IPS-NIHi7 (cell line): ENCODE data around the gene MED27.

Source experiments
- DNase-seq: peaks from one replicate; pipeline ENCODE4 v3.0.0; 2012; ENCODE audit warnings: mixed read lengths; ENCODE audit errors: extremely low spot score

Gene MED27, protein sequence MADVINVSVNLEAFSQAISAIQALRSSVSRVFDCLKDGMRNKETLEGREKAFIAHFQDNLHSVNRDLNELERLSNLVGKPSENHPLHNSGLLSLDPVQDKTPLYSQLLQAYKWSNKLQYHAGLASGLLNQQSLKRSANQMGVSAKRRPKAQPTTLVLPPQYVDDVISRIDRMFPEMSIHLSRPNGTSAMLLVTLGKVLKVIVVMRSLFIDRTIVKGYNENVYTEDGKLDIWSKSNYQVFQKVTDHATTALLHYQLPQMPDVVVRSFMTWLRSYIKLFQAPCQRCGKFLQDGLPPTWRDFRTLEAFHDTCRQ

DNA sequence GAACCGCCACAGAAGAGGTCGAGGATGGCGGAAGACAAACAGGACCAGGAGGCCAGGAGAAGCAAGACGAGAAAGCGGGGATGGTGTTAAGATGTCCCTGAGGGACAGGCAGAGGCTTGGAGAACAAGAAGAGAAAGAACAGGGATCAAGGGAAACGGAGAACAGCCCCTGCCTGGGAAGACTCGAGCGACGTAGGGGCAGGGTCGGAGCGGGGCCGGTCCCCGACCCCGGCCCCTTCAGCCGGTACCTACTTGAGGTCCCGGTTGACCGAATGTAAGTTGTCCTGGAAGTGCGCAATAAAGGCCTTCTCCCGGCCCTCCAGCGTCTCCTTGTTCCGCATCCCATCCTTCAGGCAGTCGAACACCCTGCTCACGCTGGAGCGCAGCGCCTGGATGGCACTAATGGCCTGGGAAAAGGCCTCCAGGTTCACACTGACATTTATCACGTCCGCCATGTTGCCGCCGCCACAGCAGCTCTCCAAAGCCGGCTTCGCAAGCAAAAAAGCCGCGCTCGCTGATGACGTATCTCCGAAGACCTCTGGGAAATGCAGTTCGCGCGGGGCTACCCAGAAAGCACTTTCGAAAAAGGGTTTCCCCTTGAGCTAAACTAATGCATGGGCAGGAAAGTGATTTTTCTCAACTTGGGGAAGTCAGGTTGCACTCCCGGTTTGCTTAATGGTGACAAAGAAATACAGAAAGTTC is at the start of gene MED27:
Gene MED27 (minus strand): TSS at position 477 of the 701 bp plus-strand sequence. CDS start 23 bp downstream, at position 454.
- DNase-seq = peak; percentile 96

DNA sequence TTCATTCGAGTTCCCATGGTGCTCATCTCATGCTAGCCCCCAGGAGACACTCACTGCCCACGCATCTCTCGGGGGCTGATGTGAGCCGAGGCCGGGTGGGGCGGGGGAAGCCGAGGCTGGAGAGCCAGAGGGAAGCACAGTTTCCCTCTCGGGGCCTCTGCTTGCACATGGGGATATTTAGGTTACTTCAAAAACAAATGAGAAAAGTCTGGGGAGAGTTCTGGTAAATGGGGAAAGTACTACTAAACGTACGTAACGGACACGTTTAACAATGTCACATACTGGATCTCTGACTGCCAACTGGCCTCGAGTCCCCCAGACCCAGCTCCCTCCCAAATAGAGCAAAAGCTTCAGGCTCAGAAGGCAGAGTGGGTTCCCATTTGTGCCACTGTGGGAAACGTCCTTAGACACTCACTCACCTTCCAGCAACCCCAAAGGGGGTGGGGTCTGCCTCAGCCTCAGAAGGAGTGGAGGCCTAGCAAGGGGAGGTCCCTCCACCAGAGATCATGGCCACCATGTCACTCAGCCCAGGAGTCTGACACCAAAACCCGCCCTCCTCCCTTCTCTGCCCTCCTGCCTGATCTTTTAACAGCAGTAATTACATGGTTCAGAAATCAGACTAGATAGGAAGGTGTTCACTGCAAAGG is 48.3 kb upstream of the MED27 start:
- no peak for DNase-seq

DNA sequence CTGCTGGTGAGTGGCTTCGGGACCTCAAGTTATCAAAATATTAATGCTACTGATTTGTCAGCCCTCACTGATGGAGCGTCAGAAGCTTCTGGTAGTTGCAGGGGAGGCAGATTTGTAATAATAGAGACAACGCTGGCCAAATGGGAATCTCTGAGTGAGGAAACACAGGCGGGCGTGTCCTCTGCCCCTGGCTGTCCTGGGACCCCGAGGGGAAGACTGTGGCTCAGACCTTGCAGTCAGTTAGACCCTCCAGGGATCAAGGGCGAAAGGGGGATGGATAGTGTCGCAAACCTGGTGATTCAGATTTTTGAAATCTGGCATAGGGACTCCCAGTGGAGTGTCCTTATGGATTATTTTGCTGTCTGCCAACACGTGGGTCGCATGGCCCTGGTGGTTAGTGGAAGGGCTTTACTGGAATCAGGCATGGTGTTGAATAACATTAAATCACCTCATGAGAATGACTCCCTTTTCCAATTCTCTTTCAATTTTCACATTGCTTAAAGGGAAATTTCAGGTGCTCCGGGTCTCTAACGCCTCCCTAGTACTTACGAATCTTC is 47.1 kb upstream of the MED27 start:
- DNase-seq = no peak

DNA sequence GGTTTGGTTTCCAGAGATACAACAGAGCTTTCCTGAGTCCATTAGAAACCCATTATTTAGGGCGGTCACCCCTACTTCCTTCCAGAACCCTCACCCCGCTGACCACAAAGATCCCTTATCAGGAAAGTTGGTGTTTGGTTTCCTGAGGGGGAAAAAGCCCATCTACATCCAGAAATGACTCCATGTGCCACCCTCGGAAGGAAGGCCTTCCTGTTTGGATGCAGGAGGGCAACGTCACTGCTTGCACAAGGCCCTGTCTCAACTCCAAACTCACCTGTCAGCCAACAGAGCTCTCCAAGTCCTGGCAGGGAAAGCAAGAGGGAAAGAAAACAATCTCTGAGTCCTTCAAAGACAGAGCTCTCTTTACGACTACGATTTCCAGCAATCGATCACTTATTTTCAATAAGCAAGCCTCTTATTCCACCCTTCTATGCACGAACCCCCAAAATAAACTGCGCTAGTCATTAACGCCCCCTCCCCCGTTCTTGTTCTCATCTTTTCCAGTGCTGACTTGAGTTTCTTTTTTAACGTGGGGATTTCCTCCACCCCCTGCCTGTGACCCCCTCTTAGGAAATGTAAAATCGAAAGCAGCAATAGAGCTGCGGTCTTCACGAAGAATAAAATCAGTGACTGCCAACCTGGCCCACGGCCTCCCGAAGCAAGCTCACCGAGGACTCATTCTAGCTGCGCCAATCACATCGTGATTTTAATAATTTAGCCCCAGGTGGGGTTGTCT is 46.4 kb upstream of the MED27 start:
- DNase-seq = no peak

DNA sequence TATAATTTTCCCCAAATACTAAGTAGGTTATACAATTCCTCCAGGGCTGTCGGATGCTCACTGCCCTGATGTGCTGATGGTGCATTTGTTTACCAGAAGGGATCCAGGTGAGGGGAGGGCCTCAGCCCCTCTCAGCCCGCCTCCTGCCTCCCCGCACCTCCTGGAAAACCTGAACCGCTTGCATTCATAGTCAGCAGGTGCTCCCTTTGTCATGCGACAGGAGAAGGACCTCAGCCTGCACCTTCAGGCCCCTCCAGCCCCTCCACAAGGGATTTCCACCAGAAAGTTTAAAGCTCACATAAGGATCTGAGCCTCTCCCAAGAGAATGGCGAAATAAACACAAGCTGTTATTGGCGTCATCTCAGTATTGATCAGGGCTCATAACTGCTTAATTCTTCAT is 45.7 kb upstream of the MED27 start:
- DNase-seq = peak; percentile 72

DNA sequence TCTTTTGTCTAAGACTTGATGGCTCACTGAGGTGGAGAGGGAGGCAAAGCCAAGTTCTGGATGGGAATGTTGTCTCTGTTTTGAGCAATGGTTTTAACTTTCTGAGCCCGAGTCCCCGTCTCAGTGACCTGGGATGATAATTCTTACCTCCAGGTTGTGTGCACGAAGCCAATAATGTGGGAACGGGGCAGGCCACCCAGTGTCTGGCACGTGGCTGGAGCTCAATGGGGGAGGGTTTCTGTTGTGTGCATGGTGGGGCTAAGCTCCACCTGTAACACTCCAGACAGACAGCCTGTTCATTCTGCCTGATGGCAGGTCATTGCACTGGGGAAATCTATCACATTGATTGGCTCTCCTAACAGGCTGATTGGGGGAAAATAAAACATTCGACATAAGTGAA is 45.1 kb upstream of the MED27 start:
- no peak for DNase-seq

DNA sequence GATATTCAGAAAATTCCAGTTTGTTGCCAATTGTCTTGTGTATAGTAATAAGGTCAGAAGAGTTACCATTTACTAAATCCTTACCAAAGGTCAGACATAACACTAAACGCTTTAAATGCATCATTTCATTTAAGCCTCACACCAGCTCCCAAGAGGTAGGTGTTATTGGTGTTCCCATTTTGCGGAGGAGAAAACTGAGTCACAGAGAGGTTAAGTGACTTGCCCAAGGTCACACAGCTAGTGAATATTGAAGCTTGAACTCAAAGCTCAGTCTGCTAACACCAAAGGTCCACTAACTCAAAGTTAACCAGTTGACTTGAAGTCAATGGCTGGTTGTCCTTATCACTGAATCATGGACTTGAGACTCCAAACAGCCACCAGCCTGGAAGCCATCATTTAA is 41.4 kb upstream of the MED27 start:
- DNase-seq = no peak

DNA sequence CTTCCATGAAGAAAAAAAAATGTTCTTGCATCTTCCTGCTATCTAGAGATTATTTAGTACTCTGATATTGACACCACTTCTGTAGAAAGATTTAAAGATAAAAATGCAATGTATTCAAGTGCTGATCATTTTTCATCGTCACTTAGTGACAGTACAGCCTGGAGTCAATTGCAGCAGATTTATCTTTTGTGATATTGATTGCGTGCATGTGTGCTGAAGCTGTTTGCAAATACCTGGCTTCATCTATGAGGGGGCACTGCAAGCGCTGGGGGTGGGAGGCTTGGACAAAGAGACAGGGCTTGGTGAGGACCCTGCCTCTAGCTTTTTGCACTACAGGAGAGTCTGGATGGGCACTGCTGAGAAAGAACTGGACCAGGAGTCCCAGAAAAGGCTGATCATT is 38.0 kb upstream of the MED27 start:
- no peak for DNase-seq

DNA sequence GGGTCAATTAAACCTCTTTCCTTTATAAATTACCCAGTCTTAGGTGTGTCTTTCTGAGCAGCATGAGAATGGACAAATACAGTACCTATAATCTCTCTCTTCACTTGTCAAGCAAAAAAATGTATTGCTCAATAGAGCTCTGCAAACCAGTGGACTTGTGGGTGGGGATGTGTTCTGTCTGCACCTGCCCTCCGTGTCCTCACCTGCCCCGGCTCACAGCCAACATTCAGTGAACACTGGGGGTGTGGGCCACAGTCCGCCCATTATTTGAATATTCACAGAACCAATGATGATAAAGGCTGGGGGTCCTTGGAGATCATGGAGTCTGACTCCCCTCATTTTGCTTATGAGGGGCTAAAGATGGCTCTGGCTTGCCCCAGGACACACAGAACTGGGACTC is 36.9 kb upstream of the MED27 start:
- no peak for DNase-seq

DNA sequence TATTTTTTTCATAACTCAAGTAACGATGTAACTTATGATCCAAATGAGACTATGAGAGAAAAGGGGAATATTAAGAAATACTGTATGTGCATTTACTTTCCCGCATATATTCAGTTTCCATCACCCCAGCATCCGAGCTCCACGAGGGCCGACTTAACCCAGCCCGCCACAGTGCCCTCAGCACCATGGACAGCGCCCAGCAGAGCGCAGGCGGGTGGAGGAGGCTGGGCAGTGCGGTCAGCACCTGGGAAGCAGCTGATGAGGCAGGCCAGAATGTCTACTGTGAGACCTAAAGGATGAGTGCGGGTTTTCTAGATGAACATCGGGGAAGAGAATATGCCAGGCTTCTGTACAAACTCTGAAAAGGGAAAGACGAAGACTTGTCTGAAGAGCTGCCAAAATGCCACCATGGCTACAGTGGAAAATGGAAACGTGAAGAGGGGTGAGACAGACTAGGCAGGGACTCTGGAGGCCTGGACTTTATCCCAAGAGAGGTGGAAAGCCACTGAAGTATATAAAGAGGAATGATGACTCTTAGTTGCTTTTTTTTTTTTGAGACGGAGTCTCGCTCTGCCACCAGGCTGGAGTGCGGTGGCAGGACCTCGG is 34.5 kb upstream of the MED27 start:
- DNase-seq = peak; percentile 94

DNA sequence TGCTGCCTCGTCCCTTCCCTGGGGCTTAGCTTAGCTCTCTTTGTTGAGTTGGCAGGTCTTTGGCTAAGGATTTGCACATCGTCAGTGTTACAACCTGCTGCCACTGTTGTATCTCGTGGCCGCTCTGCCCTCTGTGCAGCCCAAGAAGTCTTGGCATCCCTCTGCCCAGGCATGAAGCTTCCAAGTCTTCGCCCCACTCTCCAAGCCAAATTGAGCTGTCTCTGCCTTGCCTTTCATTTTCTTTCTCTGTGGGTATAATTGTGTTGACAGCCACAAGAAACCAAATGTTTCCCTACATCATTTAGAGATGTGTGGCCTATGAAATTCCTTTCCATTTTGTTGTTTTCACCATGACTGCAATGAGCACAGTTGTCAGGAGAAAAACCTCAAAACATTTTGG is 29.6 kb upstream of the MED27 start:
- DNase-seq = no peak

DNA sequence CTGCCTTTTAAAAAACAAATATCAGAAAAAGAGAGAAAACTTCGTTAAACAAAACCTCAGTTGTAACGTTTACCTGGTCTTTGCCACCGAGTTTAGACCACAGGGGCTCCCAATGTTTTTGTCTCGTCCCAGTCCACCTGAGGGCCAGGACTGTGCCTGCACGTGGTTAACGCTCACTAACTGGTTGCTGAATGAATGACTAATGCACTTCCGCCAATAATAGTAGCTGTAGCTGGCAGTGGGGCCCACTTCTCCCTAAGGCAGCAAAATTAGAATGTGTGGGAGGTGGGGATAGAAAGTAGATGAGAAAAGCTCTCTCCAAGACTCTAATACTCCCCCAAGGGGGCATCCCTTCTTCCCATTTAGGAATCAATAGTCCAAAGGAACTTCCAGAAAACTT is 29.1 kb upstream of the MED27 start:
- DNase-seq = no peak

DNA sequence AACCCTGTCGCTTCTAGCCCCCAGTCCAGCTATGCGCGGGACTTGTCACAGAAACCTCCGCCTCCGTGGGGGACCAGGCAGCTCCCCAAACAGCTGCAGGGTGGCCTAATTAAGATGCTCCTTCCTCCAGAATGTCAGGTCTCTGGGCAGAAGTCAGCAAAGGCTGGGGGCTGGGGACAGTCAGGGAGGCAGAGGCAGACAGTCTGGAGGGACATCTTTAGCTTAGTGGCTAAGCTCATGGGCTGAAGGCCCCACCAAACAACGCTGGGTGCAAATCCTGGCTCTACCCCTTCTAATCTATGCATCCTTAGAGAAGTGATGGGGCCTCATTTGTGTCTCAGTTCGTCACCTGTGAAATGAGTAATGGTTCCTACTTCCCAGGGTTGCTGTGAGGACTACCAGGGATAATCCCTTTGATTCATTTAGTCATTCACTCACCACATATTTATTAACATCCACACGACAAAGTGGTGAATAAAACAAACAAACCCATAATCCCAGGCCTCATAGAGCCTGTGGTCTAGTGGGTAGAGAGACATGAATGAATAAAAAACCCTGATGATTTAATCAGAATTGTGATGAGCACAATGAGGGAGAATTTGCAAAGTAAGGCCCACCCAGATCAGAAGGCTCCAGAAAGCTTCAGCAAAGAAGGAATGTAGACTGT is 20.2 kb upstream of the MED27 start:
- DNase-seq = no peak

DNA sequence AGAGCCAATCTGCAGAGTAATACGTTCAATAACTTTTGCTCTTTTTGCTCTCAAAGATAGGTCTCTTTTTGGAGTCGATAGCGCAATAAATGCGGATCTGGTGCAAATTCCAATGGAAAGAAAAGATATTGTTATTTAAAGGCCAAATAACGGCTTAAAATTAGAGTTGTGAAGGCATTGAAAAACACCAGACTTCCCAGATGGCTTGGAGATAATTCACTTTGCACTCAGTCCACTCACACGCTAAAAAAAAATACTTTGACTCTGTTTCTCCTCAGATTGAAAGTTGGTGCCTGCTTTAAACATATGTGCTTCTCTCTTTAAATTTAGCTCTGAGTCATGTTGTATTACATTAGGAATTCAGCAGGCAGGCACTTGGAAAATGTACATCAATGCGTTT is 19.5 kb upstream of the MED27 start:
- no peak for DNase-seq

DNA sequence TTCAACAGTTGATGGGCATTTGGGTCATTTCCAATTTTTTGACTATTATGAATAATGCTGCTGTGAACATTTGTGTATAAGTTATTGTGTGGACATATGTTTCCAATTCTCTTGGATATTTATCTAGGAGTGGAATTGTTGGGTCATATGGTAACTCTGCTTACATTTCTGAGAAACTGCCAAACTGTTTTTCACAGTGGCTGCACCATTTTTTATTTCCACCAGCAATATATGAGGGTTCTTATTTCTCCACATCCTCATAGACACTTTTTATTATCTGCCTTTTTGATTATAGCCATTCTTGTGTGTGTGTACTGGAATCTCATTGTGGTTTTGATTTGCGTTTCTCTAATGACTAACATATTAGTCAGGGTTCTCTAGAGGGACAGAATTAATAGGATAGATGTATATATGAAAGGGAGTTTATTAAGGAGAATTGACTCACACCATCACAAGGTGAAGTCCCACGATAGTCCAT is 14.7 kb upstream of the MED27 start:
- no peak for DNase-seq

DNA sequence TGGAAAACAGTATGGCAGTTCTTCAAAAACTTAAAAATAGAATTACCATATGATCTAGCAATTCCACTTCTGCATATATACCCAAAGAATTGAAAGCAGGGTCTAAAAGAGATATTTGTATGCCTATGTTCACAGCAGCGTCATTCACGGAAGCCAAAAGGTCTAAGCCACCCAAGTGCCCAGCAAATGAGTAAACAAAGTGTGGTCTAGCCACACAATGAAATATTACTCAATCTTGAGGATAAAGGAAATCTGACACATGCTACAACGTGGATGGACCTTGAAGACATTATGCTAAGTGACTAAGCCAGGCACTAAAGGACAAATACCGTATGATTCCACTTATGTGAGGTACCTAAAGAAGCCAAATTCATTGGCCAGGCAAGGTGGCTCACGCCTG is 11.1 kb upstream of the MED27 start:
- DNase-seq = no peak

DNA sequence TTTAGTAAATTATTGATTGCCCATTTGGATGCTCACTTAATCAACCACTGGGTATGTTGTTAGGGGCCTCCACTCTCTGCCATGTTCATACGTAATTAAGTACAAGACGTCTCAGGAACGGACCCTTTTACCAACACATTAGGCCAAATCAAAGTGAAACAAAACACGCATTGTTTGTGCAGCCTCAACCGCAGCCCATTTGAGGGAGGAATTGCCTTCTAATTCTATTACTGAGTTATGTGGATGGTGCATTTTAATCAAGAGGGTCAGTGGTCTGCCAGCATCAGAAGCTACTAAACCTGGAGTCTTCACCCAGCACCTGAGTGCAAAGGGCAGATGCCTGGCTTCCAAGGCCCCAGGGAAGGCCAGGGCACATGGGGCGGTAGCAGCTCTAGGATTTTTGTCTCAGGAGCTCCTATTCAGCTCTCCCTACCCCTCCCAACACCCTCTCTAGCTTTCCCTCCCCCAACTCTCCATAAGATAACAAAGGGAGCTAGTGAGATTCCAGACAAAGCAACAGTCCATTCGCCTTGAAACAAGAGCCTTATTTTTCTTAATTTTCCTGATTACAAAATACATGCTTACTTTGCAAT is 7.9 kb upstream of the MED27 start:
- no peak for DNase-seq

DNA sequence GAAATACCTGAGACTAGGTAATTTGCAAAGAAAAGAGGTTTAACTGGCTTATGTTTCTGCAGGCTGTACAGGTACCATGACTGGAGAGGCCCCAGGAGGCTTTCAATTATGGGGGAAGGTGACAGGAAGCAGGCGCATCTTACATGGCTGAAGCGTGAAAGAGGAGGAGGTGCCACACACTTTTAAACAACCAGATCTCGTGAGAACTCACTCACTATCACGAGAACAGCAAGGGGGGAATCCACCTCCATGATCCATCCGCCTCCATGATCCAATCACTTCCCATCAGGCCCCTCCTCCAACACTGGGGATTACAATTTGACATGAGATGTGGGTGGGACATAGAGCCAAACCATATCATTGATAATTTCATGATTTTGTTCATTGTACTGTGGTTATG is 2.5 kb upstream of the MED27 start:
- DNase-seq = no peak

DNA sequence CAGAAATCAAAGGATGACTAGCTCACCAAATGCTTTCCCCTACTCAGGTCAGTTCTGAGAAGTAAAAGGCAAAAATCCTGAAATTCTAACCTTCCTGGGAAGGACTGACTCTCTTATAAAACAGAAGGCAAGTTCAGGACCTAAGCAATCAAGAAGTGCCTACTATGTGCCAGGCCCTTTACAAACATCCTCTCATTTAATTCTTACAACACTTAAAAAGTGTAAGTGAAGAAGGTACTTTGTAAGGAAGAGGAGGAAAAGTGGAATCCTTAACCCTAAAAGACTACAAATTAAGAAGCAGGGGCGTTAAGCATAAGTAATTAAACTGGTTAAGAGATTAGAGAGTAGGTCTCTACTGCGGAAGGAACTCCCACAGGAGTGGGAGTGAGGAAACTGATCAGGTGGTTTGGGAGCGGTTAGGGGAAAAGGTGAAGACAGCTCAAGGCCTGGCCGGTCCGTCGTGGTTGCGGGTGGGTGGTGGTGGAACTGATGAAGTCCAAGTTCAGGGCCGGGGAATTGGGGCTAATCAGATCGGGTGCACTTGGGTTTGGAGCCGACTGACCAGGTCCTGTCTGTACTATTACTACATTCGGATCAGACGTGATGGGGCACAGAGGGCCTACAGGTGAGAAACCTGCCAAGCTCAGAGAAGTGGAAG is 839 bp downstream of the MED27 start:
- no peak for DNase-seq
